Measurements from ENCODE around the gene IQGAP2. TPM values are rescaled to one million over a fixed set of nuclear protein-coding genes. Genes with fewer than 3 reads are reported as not detected.

IQGAP2 gene
- total RNA-seq, 1 experiment from 2014 or later, result 36.8 TPM

DNA sequence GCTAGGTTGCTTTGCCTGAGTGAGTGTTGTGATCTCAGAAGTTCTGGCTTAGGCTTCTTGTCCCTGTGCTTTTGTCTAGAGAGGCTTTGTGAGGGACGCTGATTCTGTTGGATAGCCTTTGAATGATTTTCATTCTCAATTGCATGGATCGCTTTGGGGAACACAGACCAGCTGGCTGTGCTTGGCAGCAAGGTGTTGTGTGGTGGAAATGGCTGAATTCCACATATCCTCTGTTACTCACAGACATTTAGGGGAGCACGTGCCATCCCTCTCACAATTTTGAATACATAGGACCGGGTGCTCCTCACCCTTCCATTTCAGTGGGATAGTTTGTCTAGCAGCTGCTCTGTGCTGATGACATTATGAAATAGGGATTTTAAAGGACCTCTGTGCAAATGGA lies 76.2 kb downstream of the IQGAP2 start:
- no peak overlapping the region for H3K4me3 ChIP-seq (ENCODE audit: insufficient read depth, low read depth, low read length)

DNA sequence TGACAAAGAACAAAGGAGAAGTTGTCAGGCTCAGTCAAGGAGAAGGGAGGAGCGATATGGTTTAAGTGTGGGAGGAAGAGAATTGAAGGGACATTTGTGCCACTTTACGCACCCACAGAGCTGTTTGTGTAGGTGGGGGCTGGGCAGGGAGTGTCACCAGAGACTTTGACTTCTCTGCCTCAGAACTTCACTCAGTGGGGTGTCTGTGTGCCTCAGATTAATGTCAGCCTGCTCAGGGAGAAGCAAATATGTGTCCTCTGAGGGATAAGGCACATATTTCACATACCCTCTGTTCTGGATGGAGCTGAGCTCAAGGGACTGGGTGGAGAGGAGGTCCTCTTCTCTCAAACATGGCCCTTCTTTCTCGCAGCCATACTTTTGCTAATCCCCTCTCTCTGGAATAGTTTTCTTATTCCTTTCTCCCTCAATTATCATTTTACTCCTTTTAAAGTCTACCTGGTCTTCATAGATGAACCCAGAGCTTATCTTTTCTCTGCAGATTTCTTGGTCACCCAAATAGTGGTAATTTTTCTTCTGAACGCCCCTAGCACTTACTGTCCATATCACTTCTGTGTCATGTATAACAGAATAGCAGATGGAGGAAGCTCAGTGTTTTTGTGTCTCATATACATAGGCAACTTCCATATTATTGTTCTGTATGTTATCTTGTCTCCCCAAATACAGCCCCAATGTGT lies 77.0 kb downstream of the IQGAP2 start:
- DNase-seq, result no peak
- Histone ChIP-seq H3K36me3 (replicated peaks; ENCODE audit: control insufficient read depth, insufficient read depth, low read length) (no peaks in the 10 kb centered on the region), H3K27me3 (ENCODE audit: control insufficient read depth, insufficient read depth, low read length) (no peaks in the 10 kb centered on the region), H3K4me3 (ENCODE audit: insufficient read depth, low read depth, low read length) (no peak overlapping the region)

More for the DNA sequence above, 76.2 kb downstream of the IQGAP2 start:
- H3K27me3 ChIP-seq (ENCODE audit: control insufficient read depth, insufficient read depth, low read length), result no peaks in the 10 kb centered on the region
- no peak for DNase-seq
- no peaks in the 10 kb centered on the region for H3K36me3 ChIP-seq (replicated peaks; ENCODE audit: control insufficient read depth, insufficient read depth, low read length)

DNA sequence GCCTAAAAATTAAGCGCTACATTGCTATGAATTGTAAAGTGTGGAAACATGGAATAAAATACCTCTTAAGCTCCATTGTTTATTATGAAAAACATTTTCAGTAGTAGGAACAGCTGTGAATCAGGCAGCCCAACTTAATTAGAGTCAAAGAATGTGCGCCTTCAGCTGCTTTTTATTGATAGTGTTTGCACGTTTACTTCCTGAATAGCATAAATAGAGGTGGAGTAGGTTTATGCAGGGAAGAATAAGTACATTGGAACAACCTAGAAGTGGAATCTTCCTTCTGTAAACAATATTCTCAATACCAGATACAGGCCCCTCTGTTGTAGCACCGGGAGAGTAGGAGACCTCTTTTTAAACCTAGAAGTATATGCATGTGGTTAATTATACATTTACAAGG lies 79.9 kb downstream of the IQGAP2 start:
- H3K27me3 ChIP-seq (ENCODE audit: control insufficient read depth, insufficient read depth, low read length), result no peaks in the 10 kb centered on the region
- no peaks in the 10 kb centered on the region for H3K36me3 ChIP-seq (replicated peaks; ENCODE audit: control insufficient read depth, insufficient read depth, low read length)
- DNase-seq, result no peak
- H3K4me3 ChIP-seq (ENCODE audit: insufficient read depth, low read depth, low read length), result no peak overlapping the region

- no peaks in the 10 kb centered on the region for H3K36me3 ChIP-seq (replicated peaks; ENCODE audit: control insufficient read depth, insufficient read depth, low read length)
- H3K4me3 ChIP-seq (ENCODE audit: insufficient read depth, low read depth, low read length), result no peak overlapping the region
- peak; percentile 33 for DNase-seq
- no peaks in the 10 kb centered on the region for H3K27me3 ChIP-seq (ENCODE audit: control insufficient read depth, insufficient read depth, low read length)
Observed at GRCh38 chr5:76483433-76483832, 80.3 kb downstream of the IQGAP2 start.

DNA sequence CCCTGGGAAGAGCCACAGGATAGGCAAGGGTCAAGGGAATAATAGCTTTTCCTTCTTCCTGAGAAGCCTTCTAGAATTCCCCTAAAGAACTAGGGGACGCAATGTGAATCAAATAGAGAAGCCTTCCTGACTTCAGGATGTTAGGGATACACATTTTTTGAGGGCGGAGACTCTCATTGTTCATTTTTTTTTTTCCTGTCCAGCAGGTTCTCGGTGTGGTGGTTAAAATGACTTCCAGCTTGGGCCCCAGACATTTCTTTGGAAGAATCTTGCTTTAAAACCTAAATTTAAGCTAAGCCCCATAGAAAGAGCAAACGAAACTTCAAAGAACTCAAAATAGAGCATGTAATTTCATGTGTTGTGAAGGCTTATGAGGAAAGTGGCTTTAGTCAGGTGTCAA lies 80.8 kb downstream of the IQGAP2 start:
- Histone ChIP-seq H3K27me3 (ENCODE audit: control insufficient read depth, insufficient read depth, low read length) (no peaks in the 10 kb centered on the region), H3K36me3 (replicated peaks; ENCODE audit: control insufficient read depth, insufficient read depth, low read length) (no peaks in the 10 kb centered on the region), H3K4me3 (ENCODE audit: insufficient read depth, low read depth, low read length) (no peak overlapping the region)
- no peak for DNase-seq

GRCh38 chr5:76485511-76485910 lies 82.4 kb downstream of the IQGAP2 start:
- DNase-seq, result no peak
- no peaks in the 10 kb centered on the region for H3K36me3 ChIP-seq (replicated peaks; ENCODE audit: control insufficient read depth, insufficient read depth, low read length)
- no peaks in the 10 kb centered on the region for H3K27me3 ChIP-seq (ENCODE audit: control insufficient read depth, insufficient read depth, low read length)
- no peak overlapping the region for H3K4me3 ChIP-seq (ENCODE audit: insufficient read depth, low read depth, low read length)

- no peak for DNase-seq
- H3K36me3 ChIP-seq (replicated peaks; ENCODE audit: control insufficient read depth, insufficient read depth, low read length), result no peaks in the 10 kb centered on the region
- no peaks in the 10 kb centered on the region for H3K27me3 ChIP-seq (ENCODE audit: control insufficient read depth, insufficient read depth, low read length)
- no peak overlapping the region for H3K4me3 ChIP-seq (ENCODE audit: insufficient read depth, low read depth, low read length)
Observed at GRCh38 chr5:76487386-76487785, 84.3 kb downstream of the IQGAP2 start.

- no peak for DNase-seq
- Histone ChIP-seq H3K4me3 (ENCODE audit: insufficient read depth, low read depth, low read length) (no peak overlapping the region), H3K36me3 (replicated peaks; ENCODE audit: control insufficient read depth, insufficient read depth, low read length) (no peaks in the 10 kb centered on the region), H3K27me3 (ENCODE audit: control insufficient read depth, insufficient read depth, low read length) (no peaks in the 10 kb centered on the region)
Observed at GRCh38 chr5:76487821-76488220, 84.7 kb downstream of the IQGAP2 start.

DNA sequence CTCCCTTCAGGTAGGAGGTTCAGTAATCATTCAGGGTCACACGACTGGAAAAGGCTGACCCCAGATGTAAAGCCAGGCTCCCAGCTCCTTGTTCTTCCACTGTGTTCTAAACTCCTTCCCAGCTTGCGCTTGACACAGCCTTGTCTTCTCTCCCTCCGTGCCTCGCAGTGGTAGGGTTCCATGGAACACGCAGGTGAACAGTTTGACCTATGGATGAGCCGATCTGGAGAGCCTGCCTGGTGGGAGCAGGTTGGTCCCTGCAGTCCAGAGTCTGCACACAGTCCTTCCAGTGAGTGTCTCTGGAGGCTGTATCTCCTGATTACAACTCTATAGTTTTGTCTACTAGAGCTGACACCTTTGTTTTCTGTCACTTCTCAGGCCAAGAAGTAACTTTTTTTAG lies 85.9 kb downstream of the IQGAP2 start:
- no peak for DNase-seq
- H3K27me3 ChIP-seq (ENCODE audit: control insufficient read depth, insufficient read depth, low read length), result no peaks in the 10 kb centered on the region
- no peaks in the 10 kb centered on the region for H3K36me3 ChIP-seq (replicated peaks; ENCODE audit: control insufficient read depth, insufficient read depth, low read length)
- H3K4me3 ChIP-seq (ENCODE audit: insufficient read depth, low read depth, low read length), result no peak overlapping the region

- H3K36me3 ChIP-seq (replicated peaks; ENCODE audit: control insufficient read depth, insufficient read depth, low read length), result no peaks in the 10 kb centered on the region
- no peak overlapping the region for H3K4me3 ChIP-seq (ENCODE audit: insufficient read depth, low read depth, low read length)
- no peaks in the 10 kb centered on the region for H3K27me3 ChIP-seq (ENCODE audit: control insufficient read depth, insufficient read depth, low read length)
- DNase-seq, result no peak
Observed at GRCh38 chr5:76489877-76490688, 87.0 kb downstream of the IQGAP2 start.

DNA sequence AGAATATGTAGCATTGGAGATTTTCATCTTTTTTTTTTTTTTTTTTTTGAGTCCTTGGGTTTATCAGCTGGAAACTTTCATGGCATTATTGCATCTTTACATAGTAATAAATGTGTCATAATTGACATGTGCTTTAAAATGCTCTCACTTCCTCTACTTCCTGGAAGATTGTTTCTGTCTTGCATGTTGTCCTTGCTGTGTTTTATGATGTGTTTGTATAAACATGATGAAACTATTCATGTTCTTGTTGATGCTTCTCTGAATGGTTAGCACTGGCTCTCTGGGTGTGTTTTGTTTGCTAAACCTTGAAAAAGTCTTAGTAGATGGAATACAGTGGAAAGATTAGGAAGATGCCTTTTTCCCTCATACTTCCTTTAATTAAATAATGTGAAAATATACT lies 87.9 kb downstream of the IQGAP2 start:
- Histone ChIP-seq H3K4me3 (ENCODE audit: insufficient read depth, low read depth, low read length) (no peak overlapping the region), H3K36me3 (replicated peaks; ENCODE audit: control insufficient read depth, insufficient read depth, low read length) (no peaks in the 10 kb centered on the region), H3K27me3 (ENCODE audit: control insufficient read depth, insufficient read depth, low read length) (no peaks in the 10 kb centered on the region)
- no peak for DNase-seq

GRCh38 chr5:76492819-76493189 lies 89.7 kb downstream of the IQGAP2 start:
- Histone ChIP-seq H3K36me3 (replicated peaks; ENCODE audit: control insufficient read depth, insufficient read depth, low read length) (no peaks in the 10 kb centered on the region), H3K4me3 (ENCODE audit: insufficient read depth, low read depth, low read length) (no peak overlapping the region), H3K27me3 (ENCODE audit: control insufficient read depth, insufficient read depth, low read length) (no peaks in the 10 kb centered on the region)
- DNase-seq, result no peak

GRCh38 chr5:76493190-76493837 lies 90.2 kb downstream of the IQGAP2 start:
- H3K4me3 ChIP-seq (ENCODE audit: insufficient read depth, low read depth, low read length), result no peak overlapping the region
- DNase-seq, result no peak
- no peaks in the 10 kb centered on the region for H3K36me3 ChIP-seq (replicated peaks; ENCODE audit: control insufficient read depth, insufficient read depth, low read length)
- H3K27me3 ChIP-seq (ENCODE audit: control insufficient read depth, insufficient read depth, low read length), result no peaks in the 10 kb centered on the region

- Histone ChIP-seq H3K27me3 (ENCODE audit: control insufficient read depth, insufficient read depth, low read length) (no peaks in the 10 kb centered on the region), H3K36me3 (replicated peaks; ENCODE audit: control insufficient read depth, insufficient read depth, low read length) (no peaks in the 10 kb centered on the region), H3K4me3 (ENCODE audit: insufficient read depth, low read depth, low read length) (no peak overlapping the region)
- DNase-seq, result no peak
Observed at GRCh38 chr5:76494201-76494600, 91.1 kb downstream of the IQGAP2 start.

- Histone ChIP-seq H3K4me3 (ENCODE audit: insufficient read depth, low read depth, low read length) (no peak overlapping the region), H3K27me3 (ENCODE audit: control insufficient read depth, insufficient read depth, low read length) (no peaks in the 10 kb centered on the region), H3K36me3 (replicated peaks; ENCODE audit: control insufficient read depth, insufficient read depth, low read length) (no peaks in the 10 kb centered on the region)
- DNase-seq, result no peak
Observed at GRCh38 chr5:76495870-76496269, 92.8 kb downstream of the IQGAP2 start.

Data from H7 (cell line).